A549 (cell line): ENCODE results near the gene BBX. TPM values are rescaled to one million over a fixed set of nuclear protein-coding genes. Genes with fewer than 3 reads are reported as not detected.

Experiments
- ATAC-seq, 2 experiments: fragments of 200-7000 bp in 1 of 2; fragments of >200 bp in 1 of 2; cut with Nextera tagmentation in 1 of 2; cut with Tn5 transposase in 1 of 2; 3 replicates each; pipeline versions ENCODE4 v1.8.0 to v1.9.1; 2018 to 2020; ENCODE audit warnings: mild to moderate bottlenecking in 1 of 2, moderate library complexity in 1 of 2
- CTCF ChIA-PET: fragments of 300-600 bp; sonication (Branson Sonifier 250); formaldehyde crosslinking; extraction: SDS; loops from one replicate; lab custom pipeline; 2021; ENCODE audit warnings: antibody characterized with exemption, inconsistent platforms; lab: Yijun Ruan, JAX
- POLR2A ChIA-PET: fragments of 350-600 bp; formaldehyde crosslinking; extraction: SDS; loops from one replicate; lab custom pipeline; 2021; ENCODE audit warnings: antibody characterized with exemption, inconsistent platforms; lab: Yijun Ruan, JAX
- DNase-seq, 2 experiments: peaks; one replicate each; pipeline versions ENCODE4 v3.0.0 to v3.0.0-alpha.2; 2011 to 2016; ENCODE audit warnings: low read depth in 1 of 2, low spot score in 1 of 2
- FAIRE-seq: peaks from 2 replicates; lab custom pipeline; 2011; peaks lifted over from hg19 to GRCh38; lab: Jason Lieb, UNC
- H3K27ac ChIP-seq, 2 experiments: fragments of >200 bp; sonication (Bioruptor Twin); formaldehyde crosslinking; 3 replicates each; pipeline ENCODE4 v1.5.1; 2016 to 2017
- H3K4me1 ChIP-seq: fragments of >200 bp; sonication (Bioruptor Twin); formaldehyde crosslinking; 3 replicates; pipeline ENCODE4 v1.6.1; 2016
- H3K4me2 ChIP-seq: fragments of >200 bp; sonication (Bioruptor Twin); formaldehyde crosslinking; 3 replicates; pipeline ENCODE4 v1.6.1; 2016
- H3K4me3 ChIP-seq: fragments of >200 bp; sonication (Bioruptor Twin); formaldehyde crosslinking; 3 replicates; pipeline ENCODE4 v1.5.1; 2016
- H3K9me3 ChIP-seq: fragments of >200 bp; sonication (Bioruptor Twin); formaldehyde crosslinking; 3 replicates; pipeline ENCODE4 v1.6.1; 2016
- CEBPB ChIP-seq, 2 experiments: fragments of >200 bp in 1 of 2; sonication (Bioruptor Twin) in 1 of 2; formaldehyde crosslinking in 1 of 2; IDR thresholded peaks; 2 replicates each; pipeline ENCODE4 v1.6.1; 2012 to 2016
- EHMT2 ChIP-seq: fragments of 200-600 bp; sonication (generic); IDR thresholded peaks from 2 replicates; pipeline ENCODE4 v1.6.1; 2016; ENCODE audit warnings: antibody characterized with exemption, low read depth, mild to moderate bottlenecking, moderate library complexity
- ELK1 ChIP-seq: fragments of 150-350 bp; IDR thresholded peaks from 2 replicates; pipeline ENCODE4 v1.6.1; 2014; ENCODE audit warnings: low read depth, mild to moderate bottlenecking, low read length
- GATA3 ChIP-seq: IDR thresholded peaks from 2 replicates; pipeline ENCODE4 v1.6.1; 2012; ENCODE audit warnings: borderline replicate concordance
- HDAC2 ChIP-seq: fragments of 200-600 bp; sonication (generic); IDR thresholded peaks from 2 replicates; pipeline ENCODE4 v1.6.1; 2016
- HOXA7 ChIP-seq: fragments of 250-450 bp; sonication (Bioruptor Pico); IDR thresholded peaks from 2 replicates; pipeline ENCODE4 v1.5.0; 2020; ENCODE audit warnings: mild to moderate bottlenecking, moderate library complexity
- HOXB5 ChIP-seq: fragments of 250-450 bp; sonication (Bioruptor Pico); IDR thresholded peaks from 2 replicates; pipeline ENCODE4 v1.5.0; 2020; ENCODE audit warnings: mild to moderate bottlenecking, moderate library complexity
- KDM5A ChIP-seq: fragments of 200-600 bp; sonication (generic); IDR thresholded peaks from 2 replicates; pipeline ENCODE4 v1.6.1; 2016; ENCODE audit warnings: antibody characterized with exemption, mild to moderate bottlenecking
- MYC ChIP-seq: IDR thresholded peaks from 2 replicates; pipeline ENCODE4 v1.6.1; 2012; ENCODE audit warnings: mild to moderate bottlenecking, inconsistent platforms, low read length, improper control_type of control experiment, borderline replicate concordance
- NFE2L2 ChIP-seq: fragments of 150-350 bp; conservative IDR thresholded peaks from 2 replicates; pipeline ENCODE4 v1.6.1; 2014; ENCODE audit warnings: low read length
- NPAS2 ChIP-seq: fragments of 250-450 bp; sonication (Bioruptor Pico); IDR thresholded peaks from 2 replicates; pipeline ENCODE4 v1.8.0; 2022; ENCODE audit warnings: mild to moderate bottlenecking, moderate library complexity, borderline replicate concordance
- NR3C1 ChIP-seq: fragments of >200 bp; sonication (Bioruptor Twin); formaldehyde crosslinking; IDR thresholded peaks from 3 replicates; pipeline ENCODE4 v1.6.1; 2017
- PHF8 ChIP-seq: fragments of 200-600 bp; sonication (generic); IDR thresholded peaks from 2 replicates; pipeline ENCODE4 v1.6.1; 2016; ENCODE audit warnings: low read depth, mild to moderate bottlenecking, antibody characterized with exemption, moderate library complexity, borderline replicate concordance
- POLR2A ChIP-seq: IDR thresholded peaks from 2 replicates; pipeline ENCODE4 v1.6.1; 2012; ENCODE audit warnings: mild to moderate bottlenecking, low read length
- REST ChIP-seq: fragments of 200-600 bp; sonication (generic); IDR thresholded peaks from 2 replicates; pipeline ENCODE4 v1.6.1; 2016; ENCODE audit warnings: antibody characterized with exemption, mild to moderate bottlenecking, moderate library complexity
- RFX5 ChIP-seq: fragments of 450-650 bp; IDR thresholded peaks from 2 replicates; pipeline ENCODE4 v1.7.1; 2014; ENCODE audit warnings: antibody characterized with exemption, mild to moderate bottlenecking, moderate library complexity
- SREBF2 ChIP-seq: fragments of 450-650 bp; IDR thresholded peaks from 2 replicates; pipeline ENCODE4 v1.6.1; 2014; ENCODE audit warnings: mild to moderate bottlenecking, moderate library complexity
- TP53 ChIP-seq: fragments of 250-450 bp; sonication (Bioruptor Pico); IDR thresholded peaks from 2 replicates; pipeline ENCODE4 v1.5.0; 2021; ENCODE audit warnings: mild to moderate bottlenecking, moderate library complexity
- WGBS: methylation state at CpG from one replicate; pipeline ENCODE4 v1.1.6; 2017; ENCODE audit errors: missing lambda C conversion rate; 5-methylcytosine and 5-hydroxymethylcytosine counted together
- polyA plus RNA-seq, 4 experiments: library from polyadenylated mRNA; depleted of rRNA in 3 of 4; stranded (reverse); fragments of >200 nt; fragmentation: RNase III in 1 of 4; extraction: RNeasy Plus Mini Kit Qiagen cat#74134 plus additional on column Dnase treatment in 1 of 4; gene quantifications; 2 replicates in 3 of 4; 3 replicates in 1 of 4; pipeline ENCODE4 v1.2.3, GENCODE V29; 2011 to 2017
- TF ChIP-seq, protein P1 (sequence below): IDR thresholded peaks from 2 replicates; pipeline ENCODE4 v1.6.1; 2012; ENCODE audit warnings: low read depth, borderline replicate concordance
- TF ChIP-seq, protein P2 (sequence below): fragments of >200 bp; sonication (Bioruptor Twin); formaldehyde crosslinking; IDR thresholded peaks from 3 replicates; pipeline ENCODE4 v1.6.1; 2016

The BBX gene
- polyA plus RNA-seq, 2 of the 4 experiments (the other 2 are of a cell fraction) = 16.7 to 62.8 TPM

DNA sequence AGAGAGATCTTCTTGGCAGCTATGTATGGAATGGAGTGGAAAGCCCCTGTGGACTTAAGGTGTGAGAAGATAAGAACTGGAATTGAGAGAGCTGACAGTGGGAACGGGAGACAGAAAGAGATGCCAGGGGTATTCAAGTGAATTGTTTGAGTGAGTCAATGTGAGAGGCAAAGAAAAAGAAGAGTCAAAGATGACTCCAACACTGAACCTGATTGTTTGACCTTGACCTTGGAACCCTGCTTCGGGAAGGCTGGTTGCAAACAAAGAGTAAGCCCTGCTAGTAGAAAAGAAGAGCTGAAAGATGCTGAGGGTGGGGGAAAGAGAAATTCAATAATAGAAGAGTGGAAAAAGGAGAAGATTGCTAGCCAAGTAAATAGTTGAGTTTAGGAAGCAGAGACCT, 238.6 kb downstream of the BBX start:
- H3K4me3 ChIP-seq = no peak overlapping the region
- DNase-seq = no peak
- no peak for ATAC-seq
- no peaks in the 10 kb centered on the region for H3K9me3 ChIP-seq
- FAIRE-seq = no peak
- H3K27ac ChIP-seq = no peak overlapping the region
- no peak for TF ChIP-seq HOXB5 (CRISPR knock-in tag)
- no peak for TF ChIP-seq CEBPB (IDR thresholded peaks at IDR 0.05)
- no peak for TF ChIP-seq NPAS2 (CRISPR knock-in tag)
- no peak for TF ChIP-seq REST
- TF ChIP-seq EHMT2 = no peak
- TF ChIP-seq, protein P1, sequence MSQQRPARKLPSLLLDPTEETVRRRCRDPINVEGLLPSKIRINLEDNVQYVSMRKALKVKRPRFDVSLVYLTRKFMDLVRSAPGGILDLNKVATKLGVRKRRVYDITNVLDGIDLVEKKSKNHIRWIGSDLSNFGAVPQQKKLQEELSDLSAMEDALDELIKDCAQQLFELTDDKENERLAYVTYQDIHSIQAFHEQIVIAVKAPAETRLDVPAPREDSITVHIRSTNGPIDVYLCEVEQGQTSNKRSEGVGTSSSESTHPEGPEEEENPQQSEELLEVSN = no peak
- TF ChIP-seq RFX5 = no peak
- no peak for TF ChIP-seq MYC
- no peak for TF ChIP-seq KDM5A
- no peak for TF ChIP-seq SREBF2
- TF ChIP-seq ELK1 = no peak
- TF ChIP-seq NFE2L2 = no peak
- TF ChIP-seq, protein P2, sequence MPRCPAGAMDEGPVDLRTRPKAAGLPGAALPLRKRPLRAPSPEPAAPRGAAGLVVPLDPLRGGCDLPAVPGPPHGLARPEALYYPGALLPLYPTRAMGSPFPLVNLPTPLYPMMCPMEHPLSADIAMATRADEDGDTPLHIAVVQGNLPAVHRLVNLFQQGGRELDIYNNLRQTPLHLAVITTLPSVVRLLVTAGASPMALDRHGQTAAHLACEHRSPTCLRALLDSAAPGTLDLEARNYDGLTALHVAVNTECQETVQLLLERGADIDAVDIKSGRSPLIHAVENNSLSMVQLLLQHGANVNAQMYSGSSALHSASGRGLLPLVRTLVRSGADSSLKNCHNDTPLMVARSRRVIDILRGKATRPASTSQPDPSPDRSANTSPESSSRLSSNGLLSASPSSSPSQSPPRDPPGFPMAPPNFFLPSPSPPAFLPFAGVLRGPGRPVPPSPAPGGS = no peak
- TF ChIP-seq NR3C1 = no peak
- no peak for TF ChIP-seq HDAC2
- TF ChIP-seq HOXA7 = no peak
- no peak for TF ChIP-seq POLR2A
- TF ChIP-seq TP53 (CRISPR knock-in tag) = no peak
- no peak for TF ChIP-seq PHF8
- H3K4me2 ChIP-seq = no peak overlapping the region
- H3K4me1 ChIP-seq = no peaks in the 10 kb centered on the region
- ChIA-PET CTCF (no interaction called here), POLR2A (no interaction called here)
- WGBS = 75% methylated on average over 2 of the region's 2 CpGs

DNA sequence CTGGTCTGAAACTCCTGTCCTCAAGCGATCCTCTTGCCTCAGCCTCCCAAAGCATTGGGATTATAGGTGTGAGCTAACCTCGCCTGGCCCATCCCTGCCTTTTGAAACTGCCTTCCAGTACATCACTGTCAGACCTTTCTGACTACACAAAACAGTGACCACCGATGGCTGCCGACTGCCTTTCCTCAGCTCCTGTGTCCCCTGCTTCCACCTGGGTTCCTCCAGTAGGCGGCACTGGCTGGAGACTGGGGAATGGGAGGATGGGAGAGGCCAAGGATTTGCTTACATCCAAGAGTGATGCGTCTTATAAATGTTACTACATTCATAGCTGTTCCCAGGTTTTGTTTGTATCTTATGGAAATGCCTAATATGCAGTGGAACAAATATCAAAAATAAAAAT, 242.8 kb downstream of the BBX start:
- TF ChIP-seq KDM5A (no peak), GATA3 (no peak)
- POLR2A ChIA-PET = no interaction called here
- DNase-seq = no peak
- FAIRE-seq = no peak
- no peak for ATAC-seq
- H3K4me1 ChIP-seq = no peaks in the 10 kb centered on the region
- H3K4me3 ChIP-seq = no peak overlapping the region
- 88% methylated on average over 6 of the region's 6 CpGs for WGBS
- CTCF ChIA-PET = interaction anchor here (1.0 to 1.3 kb wide), 2 partner anchors 29 to 162 kb away, joined by 3 to 4 read pairs; no protein-coding TSS in a partner anchor
- H3K27ac ChIP-seq = no peak overlapping the region
- no peaks in the 10 kb centered on the region for H3K9me3 ChIP-seq
- no peak overlapping the region for H3K4me2 ChIP-seq
